HepG2 (cell line): ENCODE data around the gene ADAMTSL4. TPM values are rescaled to one million over a fixed set of nuclear protein-coding genes. Genes with fewer than 3 reads are reported as not detected.

Experiments used
- ATAC-seq: fragments of 200-7000 bp; cut with Tn5 transposase; 3 replicates; pipeline ENCODE4 v1.9.1; 2020; ENCODE audit warnings: mild to moderate bottlenecking, moderate library complexity
- BruUV-seq: library from RNA; stranded (reverse); fragments of 400-500 nt; replicated peaks from 2 replicates; lab custom pipeline; 2021; lab: Mats Ljungman, UMichigan
- CTCF ChIA-PET: fragments of 300-600 bp; formaldehyde crosslinking; extraction: SDS; loops from one replicate; lab custom pipeline; 2021; ENCODE audit warnings: low total read pairs, inconsistent platforms, low intra/inter-chr PET ratio; lab: Yijun Ruan, JAX
- POLR2A ChIA-PET: fragments of 350-600 bp; sonication (Branson Sonifier 250); formaldehyde crosslinking; loops from one replicate; lab custom pipeline; 2020; ENCODE audit warnings: antibody characterized with exemption, inconsistent platforms; lab: Yijun Ruan, JAX
- DNase-seq: peaks from one replicate; pipeline ENCODE4 v3.0.0-alpha.2; 2015; ENCODE audit warnings: low spot score
- FAIRE-seq: peaks from 3 replicates; lab custom pipeline; 2011; peaks lifted over from hg19 to GRCh38; lab: Jason Lieb, UNC
- H2AFZ ChIP-seq: one replicate; pipeline ENCODE4 v1.6.1; 2011; ENCODE audit warnings: low read length, inconsistent platforms
- H3K27ac ChIP-seq: fragments of 300-600 bp; 3 replicates; pipeline ENCODE4 v1.8.0; 2011; ENCODE audit warnings: mixed run types, mild to moderate bottlenecking, mixed read lengths, low read length, inconsistent platforms; ENCODE audit not compliant: insufficient read depth; ENCODE audit errors: extremely low read length
- H3K27me3 ChIP-seq, 2 experiments: fragments of 200-600 bp in 1 of 2; 2 replicates in 1 of 2; 3 replicates in 1 of 2; pipeline versions ENCODE4 v1.6.0 to v1.8.0; 2011; ENCODE audit warnings: low read length in 2 of 2, mild to moderate bottlenecking in 2 of 2, moderate library complexity in 2 of 2, inconsistent platforms in 1 of 2; ENCODE audit not compliant: insufficient read depth in 2 of 2, control insufficient read depth in 1 of 2
- H3K36me3 ChIP-seq, 2 experiments: fragments of 200-600 bp in 1 of 2; replicated peaks in 1 of 2; 2 replicates in 1 of 2; 3 replicates in 1 of 2; pipeline versions ENCODE4 v1.5.1 to v1.8.0; 2011; ENCODE audit warnings: low read length in 2 of 2, inconsistent platforms in 1 of 2; ENCODE audit not compliant: insufficient read depth in 2 of 2, control insufficient read depth in 1 of 2
- H3K4me1 ChIP-seq: 2 replicates; pipeline ENCODE4 v1.5.1; 2012; ENCODE audit warnings: low read length, inconsistent platforms; ENCODE audit not compliant: insufficient read depth
- H3K4me2 ChIP-seq: 2 replicates; pipeline ENCODE4 v1.6.0; 2011; ENCODE audit warnings: low read depth, low read length, inconsistent platforms
- H3K4me3 ChIP-seq, 3 experiments: fragments of 200-600 bp in 1 of 3; sonication (generic), shearing (Covaris generic) in 1 of 3; replicated peaks in 1 of 3; 2 replicates each; pipeline ENCODE4 v1.5.1; 2011 to 2016; ENCODE audit warnings: low read length in 3 of 3, inconsistent platforms in 2 of 3, low read depth in 2 of 3, mild to moderate bottlenecking in 2 of 3, control low read depth in 1 of 3, mixed read lengths in 1 of 3; ENCODE audit not compliant: insufficient read depth in 1 of 3
- H3K79me2 ChIP-seq: one replicate; pipeline ENCODE4 v1.6.1; 2011; ENCODE audit warnings: low read length, inconsistent platforms; ENCODE audit not compliant: insufficient read depth
- H3K9ac ChIP-seq: 2 replicates; pipeline ENCODE4 v1.6.0; 2011; ENCODE audit warnings: mild to moderate bottlenecking, low read depth, low read length, inconsistent platforms; ENCODE audit not compliant: insufficient read depth
- H3K9me3 ChIP-seq: 2 replicates; pipeline ENCODE4 v1.5.1; 2012; ENCODE audit warnings: mild to moderate bottlenecking, low read length
- H4K20me1 ChIP-seq: 2 replicates; pipeline ENCODE4 v1.6.0; 2011; ENCODE audit warnings: inconsistent platforms, mild to moderate bottlenecking, low read length, moderate library complexity; ENCODE audit not compliant: insufficient read depth
- AGO2 ChIP-seq: fragments of 200-400 bp; formaldehyde crosslinking; optimal IDR thresholded peaks from 2 replicates; pipeline ENCODE3; 2017; ENCODE audit warnings: mild to moderate bottlenecking, low read depth, low read length, moderate library complexity
- ELF4 ChIP-seq: sonication (generic); formaldehyde crosslinking; IDR thresholded peaks from 2 replicates; pipeline ENCODE4 v1.5.0; 2020; ENCODE audit warnings: missing genetic modification reagents, mild to moderate bottlenecking, moderate library complexity, borderline replicate concordance
- FLYWCH1 ChIP-seq: sonication (generic); formaldehyde crosslinking; IDR thresholded peaks from 2 replicates; pipeline ENCODE4 v1.8.1; 2023; ENCODE audit warnings: mild to moderate bottlenecking, missing genetic modification reagents
- GABPB1 ChIP-seq: IDR thresholded peaks from 2 replicates; pipeline ENCODE4 v1.6.1; 2016; ENCODE audit warnings: mild to moderate bottlenecking, missing genetic modification reagents, moderate library complexity, missing compliant biosample characterization
- HNF4A ChIP-seq: sonication (generic); formaldehyde crosslinking; IDR thresholded peaks from 2 replicates; pipeline ENCODE4 v1.4.0; 2020; ENCODE audit warnings: missing genetic modification reagents
- IRF2 ChIP-seq: IDR thresholded peaks from 2 replicates; pipeline ENCODE4 v1.6.1; 2018; ENCODE audit warnings: missing genetic modification reagents, missing compliant biosample characterization
- KLF15 ChIP-seq: sonication (generic); formaldehyde crosslinking; IDR thresholded peaks from 2 replicates; pipeline ENCODE4 v1.8.1; 2023; ENCODE audit warnings: borderline replicate concordance, mild to moderate bottlenecking, inconsistent platforms, missing genetic modification reagents, mixed read lengths
- MAFK ChIP-seq, 2 experiments: IDR thresholded peaks in 1 of 2; conservative IDR thresholded peaks in 1 of 2; 2 replicates each; pipeline ENCODE4 v1.6.1; 2011; ENCODE audit warnings: improper control_type of control experiment in 2 of 2, low read length in 2 of 2
- MIER3 ChIP-seq: IDR thresholded peaks from 2 replicates; pipeline ENCODE4 v1.6.1; 2016; ENCODE audit warnings: missing compliant biosample characterization, borderline replicate concordance
- MXD4 ChIP-seq: IDR thresholded peaks from 2 replicates; pipeline ENCODE4 v1.6.1; 2016; ENCODE audit warnings: mild to moderate bottlenecking, missing biosample characterization, missing genetic modification reagents
- PHF20 ChIP-seq: sonication (generic); formaldehyde crosslinking; IDR thresholded peaks from 2 replicates; pipeline ENCODE4 v1.5.0; 2020; ENCODE audit warnings: mild to moderate bottlenecking, missing genetic modification reagents
- SAP130 ChIP-seq: IDR thresholded peaks from 2 replicates; pipeline ENCODE4 v1.6.1; 2016; ENCODE audit warnings: low read depth
- SIN3B ChIP-seq: fragments of 150-350 bp; IDR thresholded peaks from 2 replicates; pipeline ENCODE4 v1.6.1; 2014; ENCODE audit warnings: low read length
- TMF1 ChIP-seq: sonication (generic); formaldehyde crosslinking; IDR thresholded peaks from 2 replicates; pipeline ENCODE4 v1.8.1; 2022; ENCODE audit warnings: low read depth, missing genetic modification reagents
- XRCC5 ChIP-seq: fragments of 200-400 bp; formaldehyde crosslinking; optimal IDR thresholded peaks from 2 replicates; pipeline ENCODE3; 2017; ENCODE audit warnings: mild to moderate bottlenecking, low read length
- ZBTB38 ChIP-seq: sonication (generic); formaldehyde crosslinking; IDR thresholded peaks from 2 replicates; pipeline ENCODE4 v1.5.1; 2020; ENCODE audit warnings: mild to moderate bottlenecking, missing genetic modification reagents
- ZFYVE20 ChIP-seq: sonication (generic); formaldehyde crosslinking; IDR thresholded peaks from 2 replicates; pipeline ENCODE4 v1.8.0; 2023; ENCODE audit warnings: low read depth, mild to moderate bottlenecking, moderate library complexity, missing genetic modification reagents, borderline replicate concordance
- ZNF737 ChIP-seq: sonication (generic); formaldehyde crosslinking; IDR thresholded peaks from 2 replicates; pipeline ENCODE4 v1.5.0; 2020; ENCODE audit warnings: missing genetic modification reagents, mild to moderate bottlenecking, borderline replicate concordance
- WGBS: methylation state at CpG from one replicate; pipeline ENCODE4 v1.1.6; 2017; ENCODE audit warnings: low lambda C conversion rate; 5-methylcytosine and 5-hydroxymethylcytosine counted together
- in situ Hi-C: cut with HindIII; loops from 2 replicates; pipeline ENCODE4 v1.10.0; 2017; ENCODE audit warnings: low pct_unique_long_range_greater_than_20kb; ENCODE audit not compliant: extremely low pct_ligation_motif_present
- intact Hi-C: fragments of 100-400 bp; cut with micrococcal nuclease; formaldehyde crosslinking; loops from one replicate; pipeline ENCODE4 v1.10.0; 2022; ENCODE audit not compliant: unreplicated experiment
- polyA plus RNA-seq, 8 experiments: library from polyadenylated mRNA; depleted of rRNA in 3 of 8; stranded (reverse) in 7 of 8; unstranded in 1 of 8; fragments of >200 nt; fragmentation: Illumina TruSeq in 4 of 8; extraction: Trizol in 4 of 8; gene quantifications; 2 replicates each; pipeline versions ENCODE4 v1.2.1 to v1.2.3, GENCODE V29; 2011 to 2016; ENCODE audit warnings: low read depth in 4 of 8, missing spikeins in 1 of 8, mixed read lengths in 1 of 8; ENCODE audit not compliant: insufficient read depth in 1 of 8
- total RNA-seq, 5 experiments: library from RNA; depleted of rRNA; stranded (reverse); fragments of >200 nt; fragmentation: Illumina TruSeq; extraction: Trizol; gene quantifications; 2 replicates each; pipeline ENCODE4 v1.2.3, GENCODE V29; 2016; ENCODE audit warnings: low read depth in 1 of 5
- TF ChIP-seq, protein P1 (sequence below): IDR thresholded peaks from 2 replicates; pipeline ENCODE4 v1.6.1; 2018; ENCODE audit warnings: missing genetic modification reagents
- TF ChIP-seq, protein P2 (sequence below): sonication (generic); formaldehyde crosslinking; IDR thresholded peaks from 2 replicates; pipeline ENCODE4 v1.4.0; 2020; ENCODE audit warnings: missing genetic modification reagents
- TF ChIP-seq, protein P3 (sequence below): IDR thresholded peaks from 2 replicates; pipeline ENCODE4 v1.6.1; 2018; ENCODE audit warnings: missing genetic modification reagents, mild to moderate bottlenecking, missing compliant biosample characterization

Gene ADAMTSL4
- total and polyA plus RNA-seq, 2 of the 13 experiments (the other 11 are each of a cell fraction or from before 2014, with no cell fraction given), result 3.9 to 16.4 TPM

DNA sequence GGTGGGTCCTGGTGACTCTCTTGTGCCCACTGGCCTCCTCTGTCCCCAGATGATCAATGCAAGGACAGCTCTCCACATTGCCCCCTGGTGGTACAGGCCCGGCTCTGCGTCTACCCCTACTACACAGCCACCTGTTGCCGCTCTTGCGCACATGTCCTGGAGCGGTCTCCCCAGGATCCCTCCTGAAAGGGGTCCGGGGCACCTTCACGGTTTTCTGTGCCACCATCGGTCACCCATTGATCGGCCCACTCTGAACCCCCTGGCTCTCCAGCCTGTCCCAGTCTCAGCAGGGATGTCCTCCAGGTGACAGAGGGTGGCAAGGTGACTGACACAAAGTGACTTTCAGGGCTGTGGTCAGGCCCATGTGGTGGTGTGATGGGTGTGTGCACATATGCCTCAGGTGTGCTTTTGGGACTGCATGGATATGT, 10.8 kb downstream of the ADAMTSL4 start:
- FAIRE-seq (peak; percentile 80), ATAC-seq (peak; percentile 40), DNase-seq (peak; percentile 67)
- H3K27me3 ChIP-seq, result no peaks in the 10 kb centered on the region
- no peak overlapping the region for H3K4me3 ChIP-seq
- intact Hi-C loops, result loop anchor here (5.0 kb wide), 1 partner anchor 137 kb away; the partner anchor contains the start of gene GOLPH3L
- in situ Hi-C loops, result loop anchor here (5.0 kb wide), 2 partner anchors 67 to 252 kb away; partner anchors contain the start of gene ENSA
- no peak overlapping the region for H3K9ac ChIP-seq
- H3K9me3 ChIP-seq, result no peaks in the 10 kb centered on the region
- peaks cover 50% of the 10 kb centered on the region for H3K4me1 ChIP-seq
- CTCF ChIA-PET, result interaction anchor here (1.7 to 2.3 kb wide), 3 partner anchors 62 to 95 kb away, joined by 7 to 20 read pairs (median 15); no protein-coding TSS in a partner anchor
- peak overlapping the region; percentile 99; the same call in 1 of the 2 replicates for H3K4me2 ChIP-seq
- no TSS peak for BruUV-seq
- WGBS, result 7% methylated on average over 4 of the region's 9 CpGs
- H3K79me2 ChIP-seq, result peaks cover 8% of the 10 kb centered on the region
- H3K27ac ChIP-seq, result no peak overlapping the region
- no peaks in the 10 kb centered on the region for H4K20me1 ChIP-seq
- no peak overlapping the region for H2AFZ ChIP-seq
- POLR2A ChIA-PET, result interaction anchor here (1.0 to 13.0 kb wide), 10 partner anchors 8 to 137 kb away, joined by 3 to 469 read pairs (median 8); partner anchors contain the start of genes ADAMTSL4, ENSA, GOLPH3L and MCL1
- H3K36me3 ChIP-seq, result peaks cover 0 to 5% of the 10 kb centered on the region in 2 experiments; a peak in 2 of 5 replicates
- TF ChIP-seq ZBTB38 (CRISPR knock-in tag) (peak; percentile 77), GABPB1 (CRISPR knock-in tag) (peak; percentile 28; the same call in 1 of the 2 replicates), AGO2 (peak; percentile 77), ZFYVE20 (CRISPR knock-in tag) (no peak), MIER3 (no peak), XRCC5 (peak; percentile 69), TMF1 (CRISPR knock-in tag) (no peak), MAFK (conservative IDR thresholded peaks at IDR 0.05 in 1 of 2, IDR thresholded peaks at IDR 0.05 in 1 of 2; ENCODE audit: low read length in 2 of 2) (no peak), ZNF737 (CRISPR knock-in tag) (no peak), ELF4 (CRISPR knock-in tag) (no peak), FLYWCH1 (CRISPR knock-in tag) (no peak), PHF20 (CRISPR knock-in tag) (no peak), KLF15 (CRISPR knock-in tag) (no peak), IRF2 (CRISPR knock-in tag) (peak; percentile 56; the same call in 1 of the 2 replicates), SAP130 (0 out of 2 replicates have a peak, but pooled peaks have one; percentile 22), SIN3B (no peak), HNF4A (CRISPR knock-in tag) (no peak), MXD4 (CRISPR knock-in tag) (no peak)
- TF ChIP-seq, protein P1, sequence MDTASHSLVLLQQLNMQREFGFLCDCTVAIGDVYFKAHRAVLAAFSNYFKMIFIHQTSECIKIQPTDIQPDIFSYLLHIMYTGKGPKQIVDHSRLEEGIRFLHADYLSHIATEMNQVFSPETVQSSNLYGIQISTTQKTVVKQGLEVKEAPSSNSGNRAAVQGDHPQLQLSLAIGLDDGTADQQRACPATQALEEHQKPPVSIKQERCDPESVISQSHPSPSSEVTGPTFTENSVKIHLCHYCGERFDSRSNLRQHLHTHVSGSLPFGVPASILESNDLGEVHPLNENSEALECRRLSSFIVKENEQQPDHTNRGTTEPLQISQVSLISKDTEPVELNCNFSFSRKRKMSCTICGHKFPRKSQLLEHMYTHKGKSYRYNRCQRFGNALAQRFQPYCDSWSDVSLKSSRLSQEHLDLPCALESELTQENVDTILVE (CRISPR knock-in tag), result no peak
- TF ChIP-seq, protein P2, sequence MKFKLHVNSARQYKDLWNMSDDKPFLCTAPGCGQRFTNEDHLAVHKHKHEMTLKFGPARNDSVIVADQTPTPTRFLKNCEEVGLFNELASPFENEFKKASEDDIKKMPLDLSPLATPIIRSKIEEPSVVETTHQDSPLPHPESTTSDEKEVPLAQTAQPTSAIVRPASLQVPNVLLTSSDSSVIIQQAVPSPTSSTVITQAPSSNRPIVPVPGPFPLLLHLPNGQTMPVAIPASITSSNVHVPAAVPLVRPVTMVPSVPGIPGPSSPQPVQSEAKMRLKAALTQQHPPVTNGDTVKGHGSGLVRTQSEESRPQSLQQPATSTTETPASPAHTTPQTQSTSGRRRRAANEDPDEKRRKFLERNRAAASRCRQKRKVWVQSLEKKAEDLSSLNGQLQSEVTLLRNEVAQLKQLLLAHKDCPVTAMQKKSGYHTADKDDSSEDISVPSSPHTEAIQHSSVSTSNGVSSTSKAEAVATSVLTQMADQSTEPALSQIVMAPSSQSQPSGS, result 0 out of 2 replicates have a peak, but pooled peaks have one; percentile 22
- TF ChIP-seq, protein P3, sequence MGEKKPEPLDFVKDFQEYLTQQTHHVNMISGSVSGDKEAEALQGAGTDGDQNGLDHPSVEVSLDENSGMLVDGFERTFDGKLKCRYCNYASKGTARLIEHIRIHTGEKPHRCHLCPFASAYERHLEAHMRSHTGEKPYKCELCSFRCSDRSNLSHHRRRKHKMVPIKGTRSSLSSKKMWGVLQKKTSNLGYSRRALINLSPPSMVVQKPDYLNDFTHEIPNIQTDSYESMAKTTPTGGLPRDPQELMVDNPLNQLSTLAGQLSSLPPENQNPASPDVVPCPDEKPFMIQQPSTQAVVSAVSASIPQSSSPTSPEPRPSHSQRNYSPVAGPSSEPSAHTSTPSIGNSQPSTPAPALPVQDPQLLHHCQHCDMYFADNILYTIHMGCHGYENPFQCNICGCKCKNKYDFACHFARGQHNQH (CRISPR knock-in tag), result 0 out of 2 replicates have a peak, but pooled peaks have one; percentile 18
